Stimulated activated CD4-positive, alpha-beta T cell treated with anti-CD3 and anti-CD28 coated beads, Interleukin-4, amount 100 ng/mL, for 24 hours (primary cell): ENCODE measurements around the gene CLDN9.
A peak's percentile ranks its signal among the peaks of the same experiment; 100 is the strongest.

Experiments used
- DNase-seq: peaks from one replicate; pipeline ENCODE4 v3.0.0-alpha.2; 2020

The CLDN9 gene, protein sequence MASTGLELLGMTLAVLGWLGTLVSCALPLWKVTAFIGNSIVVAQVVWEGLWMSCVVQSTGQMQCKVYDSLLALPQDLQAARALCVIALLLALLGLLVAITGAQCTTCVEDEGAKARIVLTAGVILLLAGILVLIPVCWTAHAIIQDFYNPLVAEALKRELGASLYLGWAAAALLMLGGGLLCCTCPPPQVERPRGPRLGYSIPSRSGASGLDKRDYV

DNA sequence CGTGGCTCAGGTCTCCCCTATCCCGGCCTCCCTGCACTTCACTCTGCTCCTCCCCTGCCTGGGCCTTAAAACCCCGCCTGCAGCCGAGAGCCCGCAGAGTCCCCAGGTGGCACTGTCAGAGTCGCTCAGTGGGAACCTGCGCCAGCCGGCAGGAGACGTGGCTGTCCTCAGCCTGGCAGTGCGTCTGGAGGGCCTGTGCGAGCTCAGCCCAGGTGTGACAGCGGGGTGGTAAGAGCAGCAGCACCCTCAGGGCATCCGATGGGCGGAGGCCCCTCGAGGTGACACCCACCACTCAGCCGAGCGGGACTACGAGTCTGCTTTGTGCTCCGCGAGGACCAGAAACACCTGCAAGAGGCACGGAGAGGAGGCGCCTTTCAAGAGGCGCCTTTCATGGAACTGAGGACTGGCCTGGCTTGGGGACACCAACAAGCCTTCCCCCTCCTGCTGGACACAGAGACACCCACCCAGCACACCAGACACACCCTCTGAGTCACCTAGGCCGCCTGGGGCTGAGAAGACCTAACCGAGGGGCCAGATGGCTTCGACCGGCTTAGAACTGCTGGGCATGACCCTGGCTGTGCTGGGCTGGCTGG, at the start of gene CLDN9:
TSS of gene CLDN9 (plus strand) at position 96 of the 593 bp plus-strand sequence. CDS start at position 536, 440 bp downstream.
- DNase-seq: no peak

DNA sequence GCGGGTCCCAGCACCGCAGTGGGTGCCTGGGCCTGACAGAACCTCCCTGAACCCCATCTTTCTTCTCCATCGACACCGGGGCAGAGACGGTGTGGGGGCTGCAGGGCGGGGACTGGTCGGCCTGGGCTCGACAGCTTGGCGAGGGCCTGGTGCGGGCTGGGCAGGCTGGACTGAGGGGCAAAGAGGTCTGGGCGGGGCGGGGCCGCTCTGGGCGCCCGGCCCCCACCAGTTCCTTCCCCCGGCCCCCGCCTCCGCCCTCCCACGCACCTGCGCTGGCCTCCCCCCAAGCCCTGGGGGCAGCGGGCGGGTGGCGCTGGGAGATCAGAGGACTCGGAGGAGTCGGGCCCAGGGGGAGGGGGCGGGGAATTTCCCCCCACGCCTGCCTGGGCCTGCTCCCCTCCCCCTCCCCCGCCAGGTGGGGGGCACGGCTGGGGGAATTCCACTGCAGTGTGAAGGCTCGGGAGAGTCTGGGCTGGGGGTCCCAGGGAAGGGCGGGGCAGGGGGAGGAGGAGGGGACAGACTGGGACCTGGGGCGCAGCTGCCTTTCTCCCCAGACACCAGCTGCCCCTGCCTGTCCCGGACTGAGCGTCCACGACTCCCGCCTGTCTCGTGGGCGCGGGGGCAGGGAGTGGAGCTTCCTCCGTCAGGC, 49.5 kb upstream of the CLDN9 start:
- DNase-seq: no peak

GRCh38 chr16:2963723-2964474, 48.8 kb upstream of the CLDN9 start, which contains the start of gene KREMEN2:
TSS of gene KREMEN2 (plus strand) at chr16:2964275. CDS start at chr16:2964521, 246 bp downstream.
- DNase-seq: peak; percentile 44

GRCh38 chr16:2964475-2965336, 48.0 kb upstream of the CLDN9 start:
- peak; percentile 51 for DNase-seq

DNA sequence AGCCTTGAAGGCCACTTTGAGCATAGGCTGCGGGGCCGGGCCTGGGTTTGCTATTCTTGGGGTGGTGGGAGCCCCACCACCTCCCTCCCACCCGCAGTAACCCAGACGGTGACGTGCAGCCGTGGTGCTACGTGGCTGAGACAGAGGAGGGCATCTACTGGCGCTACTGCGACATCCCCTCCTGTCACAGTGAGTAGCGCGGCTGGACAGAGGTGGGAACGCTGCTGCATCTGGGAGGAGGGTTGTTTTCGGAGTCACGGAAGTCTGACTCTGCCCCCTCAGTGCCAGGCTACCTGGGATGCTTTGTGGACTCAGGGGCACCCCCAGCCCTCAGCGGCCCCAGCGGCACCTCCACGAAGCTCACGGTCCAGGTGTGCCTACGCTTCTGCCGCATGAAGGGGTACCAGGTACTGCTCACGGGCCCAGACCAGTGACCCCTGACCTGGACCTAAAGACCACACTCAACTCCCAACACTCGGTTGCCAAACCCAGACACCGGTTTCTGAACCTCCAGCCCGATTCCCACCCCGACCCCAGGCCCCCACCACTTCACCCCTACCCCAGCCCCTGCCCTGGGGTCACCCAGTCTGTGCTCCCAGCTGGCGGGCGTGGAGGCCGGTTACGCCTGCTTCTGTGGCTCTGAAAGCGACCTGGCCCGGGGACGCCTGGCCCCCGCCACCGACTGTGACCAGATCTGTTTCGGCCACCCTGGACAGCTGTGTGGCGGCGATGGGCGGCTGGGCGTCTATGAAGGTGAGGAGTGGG, 46.5 kb upstream of the CLDN9 start:
- DNase-seq: no peak

GRCh38 chr16:2966808-2967191, 45.9 kb upstream of the CLDN9 start:
- DNase-seq: no peak

DNA sequence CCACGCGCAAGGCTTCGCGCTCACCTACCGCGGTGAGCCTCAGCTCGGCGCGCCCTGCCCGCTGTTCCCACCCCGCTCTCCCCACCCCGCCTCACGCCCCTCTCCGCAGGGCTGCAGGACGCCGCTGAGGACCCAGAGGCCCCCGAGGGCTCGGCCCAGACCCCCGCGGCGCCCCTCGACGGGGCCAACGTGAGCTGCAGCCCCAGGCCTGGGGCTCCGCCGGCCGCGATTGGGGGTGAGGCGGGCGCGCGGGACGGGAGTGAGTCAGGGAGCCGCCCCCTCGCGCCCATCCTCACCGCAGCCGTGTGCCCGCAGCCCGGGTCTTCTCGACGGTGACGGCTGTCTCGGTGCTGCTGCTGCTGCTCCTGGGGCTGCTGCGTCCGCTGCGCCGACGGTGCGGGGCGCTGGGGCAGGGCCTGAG, 45.5 kb upstream of the CLDN9 start:
- no peak for DNase-seq

DNA sequence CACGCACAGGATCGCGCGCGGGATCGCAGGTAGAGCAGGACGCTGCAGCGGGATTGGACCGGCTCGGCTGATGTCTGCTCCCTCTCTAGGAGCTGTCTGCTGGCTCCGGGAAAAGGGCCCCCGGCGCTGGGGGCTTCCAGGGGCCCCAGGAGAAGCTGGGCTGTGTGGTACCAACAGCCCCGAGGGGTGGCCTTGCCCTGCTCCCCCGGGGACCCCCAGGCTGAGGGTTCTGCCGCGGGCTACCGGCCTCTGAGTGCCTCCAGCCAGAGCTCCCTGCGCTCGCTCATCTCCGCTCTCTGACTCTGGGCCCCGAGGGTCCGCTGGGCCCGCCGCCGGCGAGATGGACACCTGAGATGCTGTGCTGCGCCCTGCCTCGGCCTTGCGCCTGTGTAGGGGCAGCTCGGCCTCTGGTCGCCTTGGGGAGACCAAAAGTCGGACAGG, 45.0 kb upstream of the CLDN9 start:
- no peak for DNase-seq

- DNase-seq: no peak
Observed at GRCh38 chr16:2968368-2968737, 44.4 kb upstream of the CLDN9 start.

DNA sequence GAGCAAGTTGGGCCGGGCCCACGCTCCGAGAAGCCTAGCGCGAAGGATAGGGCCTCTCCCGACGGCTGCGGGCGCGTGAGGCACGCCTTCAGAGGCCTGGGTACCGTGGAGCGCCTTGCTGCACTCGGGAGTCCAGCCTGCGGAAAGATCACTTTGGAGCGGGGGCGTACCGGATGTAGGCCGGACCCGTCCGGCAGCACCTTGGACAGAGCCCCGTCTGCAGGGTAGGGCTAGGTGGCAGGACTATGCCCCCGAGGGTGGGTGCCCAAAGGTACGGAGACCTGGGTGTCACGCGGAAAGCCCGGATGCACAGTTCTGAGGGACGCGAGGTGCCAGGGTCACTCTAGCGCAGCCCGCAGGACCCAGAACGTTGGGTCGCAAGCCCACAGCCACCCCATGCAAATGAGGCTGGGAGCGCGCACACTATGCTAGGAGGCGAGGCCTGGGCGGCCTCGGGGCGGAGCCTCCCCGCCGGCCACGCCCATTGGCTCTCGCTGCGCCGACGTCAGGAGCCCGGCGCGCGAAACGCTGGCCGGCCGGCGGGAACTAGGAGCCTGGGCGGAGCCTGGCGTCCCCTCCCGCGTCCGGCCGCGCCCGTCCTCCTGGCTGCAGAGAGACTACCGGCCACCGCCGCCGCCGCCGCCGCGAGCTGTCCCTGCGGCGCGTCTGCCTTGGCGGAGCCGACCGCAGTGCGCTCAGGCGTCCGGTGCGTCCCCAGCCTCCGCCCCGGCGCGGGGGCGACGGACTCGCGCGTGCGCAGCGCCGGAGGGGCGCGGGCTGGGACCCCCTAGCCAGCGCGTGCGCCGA, 43.8 kb upstream of the CLDN9 start, which contains the start of gene PAQR4:
TSS of gene PAQR4 (plus strand) at position 611 of the 807 bp plus-strand sequence. CDS start 327 bp downstream, outside the sequence.
- peak; percentile 77 for DNase-seq

- DNase-seq: peak; percentile 79
Observed at GRCh38 chr16:2969545-2970521, 42.9 kb upstream of the CLDN9 start.

GRCh38 chr16:2970563-2970962, 42.2 kb upstream of the CLDN9 start:
- no peak for DNase-seq

DNA sequence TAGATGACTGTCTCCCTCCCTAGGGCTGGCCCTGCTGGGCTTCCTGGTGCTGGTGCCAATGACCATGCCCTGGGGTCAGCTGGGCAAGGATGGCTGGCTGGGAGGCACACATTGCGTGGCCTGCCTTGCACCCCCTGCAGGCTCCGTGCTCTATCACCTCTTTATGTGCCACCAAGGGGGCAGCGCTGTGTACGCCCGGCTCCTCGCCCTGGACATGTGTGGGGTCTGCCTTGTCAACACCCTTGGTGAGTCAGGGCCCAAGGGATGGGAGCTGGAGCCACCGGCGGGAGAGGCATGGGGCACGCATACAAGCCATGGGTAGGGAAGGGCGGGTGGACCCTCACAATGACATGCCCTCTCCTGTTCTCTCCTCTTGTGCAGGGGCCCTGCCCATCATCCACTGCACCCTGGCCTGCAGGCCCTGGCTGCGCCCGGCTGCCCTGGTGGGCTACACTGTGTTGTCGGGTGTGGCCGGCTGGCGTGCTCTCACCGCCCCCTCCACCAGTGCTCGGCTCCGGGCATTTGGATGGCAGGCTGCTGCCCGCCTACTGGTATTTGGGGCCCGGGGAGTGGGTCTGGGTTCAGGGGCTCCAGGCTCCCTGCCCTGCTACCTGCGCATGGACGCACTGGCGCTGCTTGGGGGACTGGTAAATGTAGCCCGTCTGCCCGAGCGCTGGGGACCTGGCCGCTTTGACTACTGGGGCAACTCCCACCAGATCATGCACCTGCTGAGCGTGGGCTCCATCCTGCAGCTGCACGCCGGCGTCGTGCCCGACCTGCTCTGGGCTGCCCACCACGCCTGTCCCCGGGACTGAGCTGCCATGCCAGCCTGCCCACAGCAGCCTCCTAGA, 41.4 kb upstream of the CLDN9 start:
- DNase-seq: no peak

DNA sequence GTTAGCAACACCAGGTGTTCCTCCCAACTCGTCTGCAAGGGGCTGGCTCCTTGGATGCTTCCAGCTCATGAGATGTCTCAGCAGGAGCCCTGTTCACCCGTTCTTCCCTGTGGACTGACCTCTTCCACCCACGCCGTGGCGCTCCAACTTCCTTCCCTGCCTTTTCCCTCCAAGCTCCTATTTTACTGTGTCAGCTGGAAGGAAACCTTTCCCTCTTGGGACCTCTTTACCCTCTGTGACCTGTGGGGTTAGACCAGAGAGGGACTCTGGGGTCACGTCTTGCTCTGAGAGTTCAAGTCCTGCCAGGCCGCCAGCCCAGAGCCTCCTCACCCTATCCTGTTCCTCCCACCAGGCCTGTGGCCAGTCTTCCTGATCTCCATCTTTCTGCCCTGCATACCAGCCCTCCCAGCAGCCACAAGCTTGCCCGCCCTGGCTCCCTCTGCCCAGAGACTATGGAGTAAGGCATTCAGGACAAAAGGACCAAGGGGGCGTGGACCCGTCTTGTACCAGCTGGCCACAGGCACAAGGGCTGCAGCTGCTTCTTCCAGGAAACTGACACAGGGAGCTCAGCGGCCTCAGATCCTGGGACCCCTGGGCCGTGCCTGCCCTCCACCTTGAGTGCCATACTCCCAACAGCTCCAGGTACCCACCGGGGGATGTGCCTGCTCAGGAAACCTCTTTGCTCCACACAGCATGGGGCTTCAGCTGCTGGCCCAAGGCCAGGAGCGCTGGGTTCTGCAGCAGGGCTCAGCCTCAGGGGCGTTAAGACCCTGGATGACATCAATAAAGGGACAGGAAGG, 40.5 kb upstream of the CLDN9 start:
- DNase-seq: no peak

GRCh38 chr16:2973093-2973492, 39.6 kb upstream of the CLDN9 start:
- no peak for DNase-seq

GRCh38 chr16:2973605-2974318, 39.0 kb upstream of the CLDN9 start:
- no peak for DNase-seq
